ENCODE data around the gene MMP7.

- TF ChIP-seq EZH2 (IDR thresholded peaks at IDR 0.05; ENCODE audit: borderline replicate concordance, low read length), result no peak
- TF ChIP-seq, protein P1, sequence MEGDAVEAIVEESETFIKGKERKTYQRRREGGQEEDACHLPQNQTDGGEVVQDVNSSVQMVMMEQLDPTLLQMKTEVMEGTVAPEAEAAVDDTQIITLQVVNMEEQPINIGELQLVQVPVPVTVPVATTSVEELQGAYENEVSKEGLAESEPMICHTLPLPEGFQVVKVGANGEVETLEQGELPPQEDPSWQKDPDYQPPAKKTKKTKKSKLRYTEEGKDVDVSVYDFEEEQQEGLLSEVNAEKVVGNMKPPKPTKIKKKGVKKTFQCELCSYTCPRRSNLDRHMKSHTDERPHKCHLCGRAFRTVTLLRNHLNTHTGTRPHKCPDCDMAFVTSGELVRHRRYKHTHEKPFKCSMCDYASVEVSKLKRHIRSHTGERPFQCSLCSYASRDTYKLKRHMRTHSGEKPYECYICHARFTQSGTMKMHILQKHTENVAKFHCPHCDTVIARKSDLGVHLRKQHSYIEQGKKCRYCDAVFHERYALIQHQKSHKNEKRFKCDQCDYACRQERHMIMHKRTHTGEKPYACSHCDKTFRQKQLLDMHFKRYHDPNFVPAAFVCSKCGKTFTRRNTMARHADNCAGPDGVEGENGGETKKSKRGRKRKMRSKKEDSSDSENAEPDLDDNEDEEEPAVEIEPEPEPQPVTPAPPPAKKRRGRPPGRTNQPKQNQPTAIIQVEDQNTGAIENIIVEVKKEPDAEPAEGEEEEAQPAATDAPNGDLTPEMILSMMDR (IDR thresholded peaks at IDR 0.05; ENCODE audit: low read length), result no peak
Observed at GRCh38 chr11:102568851-102569250, 38.3 kb upstream of the MMP7 start.
